Measurements from ENCODE around the gene COL6A5.
"Not testable (repeated sequence)": the region's sequence is repeated elsewhere in the genome, so short reads cannot be mapped to it uniquely, and the experiment has no call there.

The COL6A5 gene

DNA sequence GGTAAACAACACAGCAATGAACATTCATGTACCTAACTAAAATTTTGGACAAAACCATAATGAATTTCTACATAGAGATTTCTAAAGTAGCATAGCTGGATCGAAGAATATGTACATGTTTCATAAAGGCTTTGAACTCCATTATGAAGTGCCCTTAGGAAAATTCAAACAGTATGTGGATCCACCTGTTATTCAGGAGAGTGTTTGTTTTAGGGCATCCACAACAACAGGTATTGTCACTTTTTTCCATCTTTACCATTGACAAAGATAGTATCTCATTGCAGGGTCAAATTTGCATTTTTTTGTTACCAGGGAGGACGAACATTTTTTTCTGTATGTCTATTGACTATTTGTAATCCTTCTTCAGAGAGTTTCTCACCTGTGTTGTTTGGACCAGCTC, 75.0 kb downstream of the COL6A5 start:
- Histone ChIP-seq H3K4me1 (ENCODE audit: control insufficient read depth, insufficient read depth, low read length) (no peaks in the 10 kb centered on the region), H3K36me3 (ENCODE audit: control insufficient read depth in 2 of 2, insufficient read depth in 2 of 2, low read length in 2 of 2) (no peaks in the 10 kb centered on the region), H3K27ac (ENCODE audit: low read length) (no peak overlapping the region), H3K9ac (ENCODE audit: low read length in 2 of 2) (no peak overlapping the region), H3K9me3 (ENCODE audit: control insufficient read depth in 2 of 2, low read length in 2 of 2) (no peaks in the 10 kb centered on the region), H3K27me3 (ENCODE audit: control insufficient read depth in 1 of 2, insufficient read depth in 2 of 2, low read length in 2 of 2) (no peaks in the 10 kb centered on the region), H3K4me3 (ENCODE audit: low read length in 2 of 2) (no peak overlapping the region)

DNA sequence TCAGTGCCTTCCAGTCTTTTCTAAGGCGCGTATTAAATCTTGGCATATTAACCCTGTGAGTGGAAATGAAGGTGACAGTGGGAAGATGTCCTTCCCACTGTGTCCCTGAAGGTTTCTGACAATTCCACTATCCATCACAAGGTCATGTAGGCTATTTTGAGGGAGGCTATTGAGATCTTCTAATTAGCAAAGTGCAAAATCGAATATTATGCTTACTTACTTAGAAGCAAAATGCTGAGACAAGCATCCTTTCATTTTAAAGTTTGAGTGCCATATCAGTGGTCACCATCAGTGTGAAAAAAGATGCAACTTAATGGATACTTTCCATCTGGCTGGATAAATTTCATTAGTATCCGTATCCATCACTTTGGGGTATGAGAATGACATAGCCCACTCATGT, 77.6 kb downstream of the COL6A5 start:
- Histone ChIP-seq H3K27ac (ENCODE audit: low read length) (no peak overlapping the region), H3K27me3 (ENCODE audit: control insufficient read depth in 1 of 2, insufficient read depth in 2 of 2, low read length in 2 of 2) (no peaks in the 10 kb centered on the region), H3K4me1 (ENCODE audit: control insufficient read depth, insufficient read depth, low read length) (no peaks in the 10 kb centered on the region), H3K36me3 (ENCODE audit: control insufficient read depth in 2 of 2, insufficient read depth in 2 of 2, low read length in 2 of 2) (no peaks in the 10 kb centered on the region), H3K9me3 (ENCODE audit: control insufficient read depth in 2 of 2, low read length in 2 of 2) (no peaks in the 10 kb centered on the region), H3K4me3 (ENCODE audit: low read length in 2 of 2) (no peak overlapping the region), H3K9ac (ENCODE audit: low read length in 2 of 2) (no peak overlapping the region)

DNA sequence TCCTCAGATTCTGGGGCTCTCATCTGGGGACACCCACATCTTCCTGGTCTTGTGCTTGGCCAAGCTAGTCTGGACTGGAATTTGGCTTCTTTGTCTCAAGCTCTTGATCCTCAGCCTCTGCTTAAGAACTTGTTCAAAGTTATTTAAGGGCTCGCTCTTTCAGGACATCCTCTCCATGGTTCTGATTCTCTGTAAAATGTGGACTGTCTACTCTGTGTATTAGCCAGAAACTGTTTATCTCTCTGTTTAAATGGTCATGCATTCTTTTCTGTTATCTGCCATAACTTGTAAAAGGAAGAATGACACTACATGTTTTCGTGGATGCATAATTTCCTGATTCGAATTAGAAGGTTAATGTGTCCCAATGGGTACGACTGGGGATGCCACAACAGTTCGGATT, 79.4 kb downstream of the COL6A5 start:
- Histone ChIP-seq H3K9ac (ENCODE audit: low read length in 2 of 2) (no peak overlapping the region), H3K27ac (ENCODE audit: low read length) (no peak overlapping the region), H3K36me3 (ENCODE audit: control insufficient read depth in 2 of 2, insufficient read depth in 2 of 2, low read length in 2 of 2) (no peaks in the 10 kb centered on the region), H3K4me1 (ENCODE audit: control insufficient read depth, insufficient read depth, low read length) (no peaks in the 10 kb centered on the region), H3K27me3 (ENCODE audit: control insufficient read depth in 1 of 2, insufficient read depth in 2 of 2, low read length in 2 of 2) (no peaks in the 10 kb centered on the region), H3K9me3 (ENCODE audit: control insufficient read depth in 2 of 2, low read length in 2 of 2) (no peaks in the 10 kb centered on the region), H3K4me3 (ENCODE audit: low read length in 2 of 2) (no peak overlapping the region)

DNA sequence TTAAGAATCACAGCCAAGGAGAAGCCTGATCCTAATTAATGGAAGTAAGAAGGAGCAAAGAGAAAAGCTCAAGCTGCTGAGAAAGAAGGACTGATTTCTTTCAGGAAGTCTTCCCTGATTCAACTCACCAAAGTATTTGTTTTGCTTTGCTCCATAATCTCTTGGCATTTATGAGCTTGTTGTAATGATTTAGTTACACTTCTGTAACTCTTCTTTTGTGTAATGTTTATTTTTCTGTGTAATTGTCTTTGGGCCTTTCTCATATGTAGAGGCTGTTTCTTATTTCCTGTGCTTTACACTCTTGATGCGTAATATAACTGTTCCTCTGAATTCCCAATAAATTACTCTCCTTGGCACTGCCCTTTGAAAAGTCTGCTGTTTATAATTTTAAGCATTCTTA, 80.0 kb downstream of the COL6A5 start:
- Histone ChIP-seq H3K4me1 (ENCODE audit: control insufficient read depth, insufficient read depth, low read length) (no peaks in the 10 kb centered on the region), H3K36me3 (ENCODE audit: control insufficient read depth in 2 of 2, insufficient read depth in 2 of 2, low read length in 2 of 2) (no peaks in the 10 kb centered on the region), H3K4me3 (ENCODE audit: low read length in 2 of 2) (no peak overlapping the region), H3K9ac (ENCODE audit: low read length in 2 of 2) (no peak overlapping the region), H3K27ac (ENCODE audit: low read length) (no peak overlapping the region), H3K27me3 (ENCODE audit: control insufficient read depth in 1 of 2, insufficient read depth in 2 of 2, low read length in 2 of 2) (no peaks in the 10 kb centered on the region), H3K9me3 (ENCODE audit: control insufficient read depth in 2 of 2, low read length in 2 of 2) (no peaks in the 10 kb centered on the region)

DNA sequence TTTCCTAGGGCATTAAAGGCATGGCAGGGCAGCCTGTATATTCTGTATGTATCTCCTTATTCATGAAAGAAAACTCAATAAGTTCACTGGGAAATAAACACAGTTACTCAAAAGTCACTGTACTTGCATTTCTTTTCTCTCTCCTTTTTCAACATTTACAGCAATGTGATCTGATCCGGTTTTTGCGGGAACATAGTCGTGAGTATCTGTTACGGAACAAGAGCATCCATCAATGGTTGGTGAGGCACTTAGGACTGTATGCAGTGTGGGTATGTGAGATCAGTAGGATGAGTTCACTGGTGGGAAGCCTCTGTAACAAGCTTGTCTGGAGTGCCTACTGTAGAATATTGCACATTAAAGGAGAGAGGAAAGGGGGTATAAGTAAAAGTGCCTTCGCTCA, 80.7 kb downstream of the COL6A5 start:
- H3K9ac ChIP-seq (ENCODE audit: low read length in 2 of 2): no peak overlapping the region
- H3K4me1 ChIP-seq (ENCODE audit: control insufficient read depth, insufficient read depth, low read length): no peaks in the 10 kb centered on the region
- no peaks in the 10 kb centered on the region for H3K27me3 ChIP-seq (ENCODE audit: control insufficient read depth in 1 of 2, insufficient read depth in 2 of 2, low read length in 2 of 2)
- no peaks in the 10 kb centered on the region for H3K36me3 ChIP-seq (ENCODE audit: control insufficient read depth in 2 of 2, insufficient read depth in 2 of 2, low read length in 2 of 2)
- H3K4me3 ChIP-seq (ENCODE audit: low read length in 2 of 2): no peak overlapping the region
- H3K27ac ChIP-seq (ENCODE audit: low read length): no peak overlapping the region
- no peaks in the 10 kb centered on the region for H3K9me3 ChIP-seq (ENCODE audit: control insufficient read depth in 2 of 2, low read length in 2 of 2)

DNA sequence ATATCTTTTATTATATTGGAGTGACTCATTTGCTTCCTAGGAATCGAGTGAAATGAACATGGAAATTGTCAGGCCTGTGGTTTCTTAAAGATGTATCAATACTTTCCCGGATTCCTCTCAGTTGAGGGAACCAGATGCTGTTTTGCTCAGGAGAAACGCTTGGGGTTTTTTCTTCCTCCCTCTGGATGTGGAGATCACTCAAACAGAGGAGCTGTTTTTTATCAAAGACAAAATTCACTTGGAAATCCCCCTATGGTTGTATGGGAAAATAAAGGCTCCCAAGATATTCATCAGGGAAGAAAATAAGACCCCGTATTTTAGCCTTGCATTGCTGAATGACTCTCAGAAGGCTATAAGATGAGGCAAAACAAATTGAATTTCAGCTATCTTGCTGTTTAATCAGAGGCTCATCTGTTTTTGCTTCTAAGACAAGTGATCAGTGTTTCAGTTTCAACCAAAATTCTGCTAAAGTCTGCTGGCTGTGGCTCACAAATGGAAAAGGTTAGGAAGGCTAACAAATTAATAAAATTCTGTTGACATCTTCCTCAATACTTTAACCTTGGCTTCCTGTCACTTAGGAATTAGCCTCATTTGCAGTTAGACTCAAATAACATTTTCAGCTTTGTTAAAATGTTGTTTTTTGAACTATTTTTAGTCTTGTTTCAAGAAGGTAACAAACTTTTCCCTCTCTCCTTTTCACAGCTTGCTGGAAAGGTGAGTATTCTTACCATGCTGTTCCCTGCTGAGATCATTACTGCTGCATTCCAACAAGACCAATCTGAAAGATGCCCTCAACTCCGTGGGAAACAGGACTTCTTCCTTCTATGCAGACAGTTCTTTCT, 83.6 kb downstream of the COL6A5 start:
- Histone ChIP-seq H3K27ac (ENCODE audit: low read length) (no peak overlapping the region), H3K4me1 (ENCODE audit: control insufficient read depth, insufficient read depth, low read length) (no peaks in the 10 kb centered on the region), H3K4me3 (ENCODE audit: low read length in 2 of 2) (no peak overlapping the region), H3K36me3 (ENCODE audit: control insufficient read depth in 2 of 2, insufficient read depth in 2 of 2, low read length in 2 of 2) (no peaks in the 10 kb centered on the region), H3K9me3 (ENCODE audit: control insufficient read depth in 2 of 2, low read length in 2 of 2) (no peaks in the 10 kb centered on the region), H3K27me3 (ENCODE audit: control insufficient read depth in 1 of 2, insufficient read depth in 2 of 2, low read length in 2 of 2) (no peaks in the 10 kb centered on the region), H3K9ac (ENCODE audit: low read length in 2 of 2) (no peak overlapping the region)

DNA sequence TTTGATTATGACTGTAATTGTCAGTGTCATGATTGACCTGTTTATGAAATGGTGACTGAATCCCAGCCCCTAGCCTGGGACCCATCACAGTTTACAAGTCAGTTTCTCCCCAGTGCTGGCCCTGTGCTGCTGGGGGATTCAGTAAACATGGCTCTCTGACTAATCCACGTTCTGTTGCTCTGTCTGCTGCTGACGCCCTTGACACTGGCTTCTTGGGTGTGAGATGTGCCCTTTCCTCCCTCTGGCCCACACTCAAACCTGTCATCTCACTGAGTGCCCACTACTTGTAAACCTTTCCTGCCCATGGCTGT, 84.2 kb downstream of the COL6A5 start:
- Histone ChIP-seq H3K27ac (ENCODE audit: low read length) (no peak overlapping the region), H3K4me3 (ENCODE audit: low read length in 2 of 2) (no peak overlapping the region), H3K36me3 (ENCODE audit: control insufficient read depth in 2 of 2, insufficient read depth in 2 of 2, low read length in 2 of 2) (no peaks in the 10 kb centered on the region), H3K9ac (ENCODE audit: low read length in 2 of 2) (no peak overlapping the region), H3K4me1 (ENCODE audit: control insufficient read depth, insufficient read depth, low read length) (no peaks in the 10 kb centered on the region), H3K27me3 (ENCODE audit: control insufficient read depth in 1 of 2, insufficient read depth in 2 of 2, low read length in 2 of 2) (no peaks in the 10 kb centered on the region), H3K9me3 (ENCODE audit: control insufficient read depth in 2 of 2, low read length in 2 of 2) (no peaks in the 10 kb centered on the region)

DNA sequence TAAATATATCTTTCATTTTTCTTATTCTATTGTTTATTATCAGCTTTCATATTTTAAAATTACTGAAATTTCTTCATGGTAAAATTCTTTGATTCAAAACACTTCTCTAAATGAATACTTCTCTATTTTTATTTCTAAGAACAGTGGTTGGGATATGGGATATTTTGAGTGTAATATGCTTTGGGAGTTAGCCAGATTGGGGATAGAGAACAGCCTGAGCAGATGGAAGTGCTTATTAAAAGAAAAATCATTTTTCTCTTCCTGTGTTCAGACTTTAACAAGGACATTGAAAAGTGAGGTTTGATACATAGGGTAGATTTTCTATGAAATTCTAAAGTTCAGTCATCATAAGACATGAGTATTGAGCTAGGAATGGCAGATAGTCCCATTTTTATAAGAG, 84.8 kb downstream of the COL6A5 start:
- Histone ChIP-seq H3K27ac (ENCODE audit: low read length) (no peak overlapping the region), H3K27me3 (ENCODE audit: control insufficient read depth in 1 of 2, insufficient read depth in 2 of 2, low read length in 2 of 2) (no peaks in the 10 kb centered on the region), H3K4me3 (ENCODE audit: low read length in 2 of 2) (no peak overlapping the region), H3K9me3 (ENCODE audit: control insufficient read depth in 2 of 2, low read length in 2 of 2) (no peaks in the 10 kb centered on the region), H3K9ac (ENCODE audit: low read length in 2 of 2) (no peak overlapping the region), H3K36me3 (ENCODE audit: control insufficient read depth in 2 of 2, insufficient read depth in 2 of 2, low read length in 2 of 2) (no peaks in the 10 kb centered on the region), H3K4me1 (ENCODE audit: control insufficient read depth, insufficient read depth, low read length) (no peaks in the 10 kb centered on the region)

DNA sequence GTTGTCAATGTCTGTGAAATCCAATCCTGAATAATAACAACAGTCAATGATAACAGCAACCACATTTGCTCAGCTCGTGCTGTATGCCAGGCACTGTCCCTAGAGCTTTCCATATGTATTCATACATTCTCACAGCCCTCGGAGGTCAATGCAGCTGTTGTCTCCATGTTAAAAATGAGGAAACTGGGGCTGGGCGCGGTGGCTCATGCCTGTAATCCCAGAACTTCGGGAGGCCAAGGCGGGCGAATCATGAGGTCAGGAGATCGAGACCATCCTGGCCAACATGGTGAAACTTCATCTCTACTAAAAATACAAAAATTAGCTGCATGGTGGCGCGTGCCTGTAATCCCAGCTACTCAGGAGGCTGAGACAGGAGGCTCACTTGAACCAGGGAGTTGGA, 86.6 kb downstream of the COL6A5 start:
- H3K4me3 ChIP-seq (ENCODE audit: low read length in 2 of 2); H3K4me1 ChIP-seq (ENCODE audit: control insufficient read depth, insufficient read depth, low read length); H3K9me3 ChIP-seq (ENCODE audit: control insufficient read depth in 2 of 2, low read length in 2 of 2); H3K9ac ChIP-seq (ENCODE audit: low read length in 2 of 2); H3K27ac ChIP-seq (ENCODE audit: low read length); H3K36me3 ChIP-seq (ENCODE audit: control insufficient read depth in 2 of 2, insufficient read depth in 2 of 2, low read length in 2 of 2); H3K27me3 ChIP-seq (ENCODE audit: control insufficient read depth in 1 of 2, insufficient read depth in 2 of 2, low read length in 2 of 2): not testable (repeated sequence)

DNA sequence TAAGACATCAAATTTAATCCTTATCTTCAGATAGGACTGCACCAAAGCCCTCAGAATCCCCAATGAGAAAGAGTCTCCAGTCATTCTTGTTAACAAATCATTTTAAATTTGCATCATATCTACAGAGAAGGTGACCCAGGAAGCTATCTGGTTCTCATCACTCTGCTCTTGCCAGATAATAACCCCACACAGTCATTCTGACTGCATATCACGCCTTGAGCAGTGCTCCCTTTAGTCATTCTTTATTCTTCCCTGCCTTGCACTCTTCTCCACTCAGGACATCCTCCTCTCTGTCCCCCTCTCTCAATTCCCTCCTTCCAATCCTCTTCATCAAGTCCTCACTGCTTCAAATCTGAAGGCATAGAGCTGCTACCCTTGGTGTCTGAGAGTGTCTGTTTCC, 87.8 kb downstream of the COL6A5 start:
- H3K36me3 ChIP-seq (ENCODE audit: control insufficient read depth in 2 of 2, insufficient read depth in 2 of 2, low read length in 2 of 2): no peaks in the 10 kb centered on the region
- H3K27ac ChIP-seq (ENCODE audit: low read length): no peak overlapping the region
- H3K9ac ChIP-seq (ENCODE audit: low read length in 2 of 2): no peak overlapping the region
- no peaks in the 10 kb centered on the region for H3K4me1 ChIP-seq (ENCODE audit: control insufficient read depth, insufficient read depth, low read length)
- H3K9me3 ChIP-seq (ENCODE audit: control insufficient read depth in 2 of 2, low read length in 2 of 2): no peaks in the 10 kb centered on the region
- H3K4me3 ChIP-seq (ENCODE audit: low read length in 2 of 2): no peak overlapping the region
- no peaks in the 10 kb centered on the region for H3K27me3 ChIP-seq (ENCODE audit: control insufficient read depth in 1 of 2, insufficient read depth in 2 of 2, low read length in 2 of 2)

DNA sequence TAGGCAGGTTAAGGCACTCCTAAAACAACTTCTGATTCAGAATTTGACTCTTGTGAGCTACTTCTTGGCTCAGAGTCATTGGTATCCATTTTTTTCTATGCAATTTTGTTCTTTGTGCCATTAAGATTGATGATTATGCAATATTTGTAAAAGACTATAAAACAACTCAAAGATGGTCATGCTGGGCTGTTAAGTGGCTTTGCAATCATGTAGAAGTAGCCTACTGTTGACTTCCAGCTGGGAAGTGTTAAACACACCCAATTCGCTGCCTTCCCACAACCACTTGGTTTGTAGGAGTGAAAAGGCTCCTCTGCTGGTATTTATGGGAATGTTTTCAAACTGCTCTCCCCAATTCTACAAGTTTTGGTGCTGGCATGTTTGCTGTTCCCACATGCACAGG, 96.8 kb downstream of the COL6A5 start:
- no peaks in the 10 kb centered on the region for H3K36me3 ChIP-seq (ENCODE audit: control insufficient read depth in 2 of 2, insufficient read depth in 2 of 2, low read length in 2 of 2)
- no peak overlapping the region for H3K27ac ChIP-seq (ENCODE audit: low read length)
- H3K27me3 ChIP-seq (ENCODE audit: control insufficient read depth in 1 of 2, insufficient read depth in 2 of 2, low read length in 2 of 2): no peaks in the 10 kb centered on the region
- no peak overlapping the region for H3K9ac ChIP-seq (ENCODE audit: low read length in 2 of 2)
- H3K4me3 ChIP-seq (ENCODE audit: low read length in 2 of 2): no peak overlapping the region
- H3K4me1 ChIP-seq (ENCODE audit: control insufficient read depth, insufficient read depth, low read length): no peaks in the 10 kb centered on the region
- no peaks in the 10 kb centered on the region for H3K9me3 ChIP-seq (ENCODE audit: control insufficient read depth in 2 of 2, low read length in 2 of 2)

All from stomach smooth muscle (tissue), 2 donors.